Measurements from ENCODE around the gene GPR68. TPM values are rescaled to one million over a fixed set of nuclear protein-coding genes. Genes with fewer than 3 reads are reported as not detected.

Gene GPR68
- total RNA-seq, 1 donor from 2014 or later: 0.42 TPM

GRCh38 chr14:91290986-91291385 lies 46.5 kb upstream of the GPR68 start:
- Mint-ChIP-seq H3K27ac (ENCODE audit: unreplicated experiment) (no peak overlapping the region), H3K27me3 (ENCODE audit: low read depth) (peaks cover 2% of the 10 kb centered on the region), H3K4me1 (ENCODE audit: low read depth) (no peaks in the 10 kb centered on the region), H3K36me3 (ENCODE audit: low read depth) (no peaks in the 10 kb centered on the region), H3K4me3 (ENCODE audit: unreplicated experiment) (no peak overlapping the region), H3K9me3 (ENCODE audit: low read depth) (no peaks in the 10 kb centered on the region)
- no peak for DNase-seq (ENCODE audit: low spot score)
- TF ChIP-seq, protein P1, sequence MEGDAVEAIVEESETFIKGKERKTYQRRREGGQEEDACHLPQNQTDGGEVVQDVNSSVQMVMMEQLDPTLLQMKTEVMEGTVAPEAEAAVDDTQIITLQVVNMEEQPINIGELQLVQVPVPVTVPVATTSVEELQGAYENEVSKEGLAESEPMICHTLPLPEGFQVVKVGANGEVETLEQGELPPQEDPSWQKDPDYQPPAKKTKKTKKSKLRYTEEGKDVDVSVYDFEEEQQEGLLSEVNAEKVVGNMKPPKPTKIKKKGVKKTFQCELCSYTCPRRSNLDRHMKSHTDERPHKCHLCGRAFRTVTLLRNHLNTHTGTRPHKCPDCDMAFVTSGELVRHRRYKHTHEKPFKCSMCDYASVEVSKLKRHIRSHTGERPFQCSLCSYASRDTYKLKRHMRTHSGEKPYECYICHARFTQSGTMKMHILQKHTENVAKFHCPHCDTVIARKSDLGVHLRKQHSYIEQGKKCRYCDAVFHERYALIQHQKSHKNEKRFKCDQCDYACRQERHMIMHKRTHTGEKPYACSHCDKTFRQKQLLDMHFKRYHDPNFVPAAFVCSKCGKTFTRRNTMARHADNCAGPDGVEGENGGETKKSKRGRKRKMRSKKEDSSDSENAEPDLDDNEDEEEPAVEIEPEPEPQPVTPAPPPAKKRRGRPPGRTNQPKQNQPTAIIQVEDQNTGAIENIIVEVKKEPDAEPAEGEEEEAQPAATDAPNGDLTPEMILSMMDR (IDR thresholded peaks at IDR 0.05): no peak

- Mint-ChIP-seq H3K36me3 (ENCODE audit: low read depth) (no peaks in the 10 kb centered on the region), H3K27me3 (ENCODE audit: low read depth) (peaks cover 2% of the 10 kb centered on the region), H3K4me3 (ENCODE audit: unreplicated experiment) (no peak overlapping the region), H3K27ac (ENCODE audit: unreplicated experiment) (no peak overlapping the region), H3K9me3 (ENCODE audit: low read depth) (no peaks in the 10 kb centered on the region), H3K4me1 (ENCODE audit: low read depth) (peaks cover 9% of the 10 kb centered on the region)
- DNase-seq (ENCODE audit: low spot score): no peak
- TF ChIP-seq, protein P1 (IDR thresholded peaks at IDR 0.05): no peak
Measured at GRCh38 chr14:91289464-91289863, 45.0 kb upstream of the GPR68 start.

DNA sequence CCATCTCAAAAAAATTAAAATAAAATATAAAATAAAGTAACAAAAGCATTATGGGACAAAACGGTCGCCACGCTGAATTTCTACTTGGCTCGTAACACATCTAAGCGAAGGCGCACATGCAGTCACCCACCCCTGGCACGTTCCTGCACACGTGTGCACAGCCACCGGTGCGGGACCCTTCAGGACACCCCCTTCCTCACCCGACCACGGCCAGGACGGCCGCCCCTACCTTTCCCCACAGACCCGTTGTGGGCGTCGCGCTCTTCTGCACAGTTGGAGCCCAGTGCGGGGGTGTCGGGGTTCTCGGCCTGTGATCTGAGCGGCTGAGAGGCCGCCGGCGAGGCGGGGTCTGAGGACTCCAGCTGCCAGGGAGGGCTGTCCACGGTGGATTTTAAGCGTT lies 44.4 kb upstream of the GPR68 start:
- TF ChIP-seq, protein P1 (IDR thresholded peaks at IDR 0.05): no peak
- Mint-ChIP-seq H3K27me3 (ENCODE audit: low read depth) (peaks cover 2% of the 10 kb centered on the region), H3K4me1 (ENCODE audit: low read depth) (peaks cover 15% of the 10 kb centered on the region), H3K27ac (ENCODE audit: unreplicated experiment) (no peak overlapping the region), H3K4me3 (ENCODE audit: unreplicated experiment) (no peak overlapping the region), H3K36me3 (ENCODE audit: low read depth) (no peaks in the 10 kb centered on the region), H3K9me3 (ENCODE audit: low read depth) (no peaks in the 10 kb centered on the region)
- peak; percentile 80 for DNase-seq (ENCODE audit: low spot score)

DNA sequence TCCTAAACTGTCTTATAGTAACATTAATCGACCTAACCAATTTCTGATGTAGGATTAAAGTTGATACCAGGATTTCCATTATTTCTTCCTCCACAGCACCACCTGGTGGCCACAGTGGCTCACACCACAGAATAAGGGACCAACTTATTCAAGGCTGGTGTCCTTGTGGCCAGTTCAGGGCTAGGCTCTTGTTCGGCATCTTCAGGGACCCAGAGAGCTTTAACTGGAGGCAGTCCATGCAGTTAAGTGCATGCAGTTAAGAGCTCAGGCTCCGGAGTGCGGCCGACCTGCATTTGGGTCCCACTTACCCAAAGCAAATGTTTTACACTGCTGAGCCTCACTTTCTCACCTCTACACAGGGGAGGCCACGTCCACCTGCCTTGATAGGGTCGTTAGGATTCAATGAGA lies 42.0 kb upstream of the GPR68 start:
- Mint-ChIP-seq H3K27ac (ENCODE audit: unreplicated experiment) (no peak overlapping the region), H3K27me3 (ENCODE audit: low read depth) (no peaks in the 10 kb centered on the region), H3K4me1 (ENCODE audit: low read depth) (peaks cover 23% of the 10 kb centered on the region), H3K36me3 (ENCODE audit: low read depth) (peaks cover 2% of the 10 kb centered on the region), H3K9me3 (ENCODE audit: low read depth) (peaks cover 4% of the 10 kb centered on the region), H3K4me3 (ENCODE audit: unreplicated experiment) (no peak overlapping the region)
- DNase-seq (ENCODE audit: low spot score): peak; percentile 35
- TF ChIP-seq, protein P1 (IDR thresholded peaks at IDR 0.05): peak; percentile 96

DNA sequence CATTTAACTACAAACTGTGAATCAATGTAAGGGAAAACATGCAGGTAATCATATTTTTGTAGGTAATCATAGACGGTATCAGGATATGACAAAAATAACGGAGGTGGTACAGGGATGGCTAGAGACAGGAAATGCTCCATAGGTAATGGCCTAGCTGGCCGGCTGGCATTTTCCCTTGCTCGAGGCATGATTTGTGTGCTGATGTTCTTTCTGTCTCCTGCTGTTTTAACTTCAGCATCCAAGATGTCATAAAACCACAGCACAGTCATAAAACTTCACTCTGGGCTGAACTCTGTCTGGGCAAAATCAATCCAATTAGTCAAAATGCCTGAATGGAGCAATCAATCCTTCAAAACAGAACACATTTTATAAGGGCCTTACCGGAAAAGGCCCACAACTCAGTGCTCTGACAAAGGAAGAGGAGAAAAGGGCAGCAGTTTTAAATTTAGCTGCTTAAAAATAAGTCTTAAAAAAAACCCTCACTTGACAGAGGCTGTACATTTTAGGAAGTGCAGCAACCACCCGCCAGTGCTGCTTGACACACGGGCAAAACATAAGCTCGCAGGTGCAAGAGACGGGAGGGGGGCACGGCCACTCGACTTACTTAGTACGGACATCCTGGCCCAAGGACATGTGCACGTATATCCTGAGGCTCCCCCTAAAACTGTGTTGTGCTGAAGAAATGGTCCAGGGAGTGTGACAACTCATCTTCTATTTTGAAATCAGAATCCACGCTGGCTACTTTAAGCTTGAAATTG lies 40.5 kb upstream of the GPR68 start:
- H3K4me1 Mint-ChIP-seq (ENCODE audit: low read depth): peaks cover 23% of the 10 kb centered on the region
- no peaks in the 10 kb centered on the region for H3K27me3 Mint-ChIP-seq (ENCODE audit: low read depth)
- H3K4me3 Mint-ChIP-seq (ENCODE audit: unreplicated experiment): no peak overlapping the region
- peak; percentile 50 for DNase-seq (ENCODE audit: low spot score)
- peaks cover 4% of the 10 kb centered on the region for H3K9me3 Mint-ChIP-seq (ENCODE audit: low read depth)
- TF ChIP-seq, protein P1 (IDR thresholded peaks at IDR 0.05): no peak
- peaks cover 2% of the 10 kb centered on the region for H3K36me3 Mint-ChIP-seq (ENCODE audit: low read depth)
- H3K27ac Mint-ChIP-seq (ENCODE audit: unreplicated experiment): no peak overlapping the region

Data from chondrocyte (in vitro differentiated cells).